ENCODE measurements around the gene DSCAM.
A peak's percentile ranks its signal among the peaks of the same experiment; 100 is the strongest.

The DSCAM gene

DNA sequence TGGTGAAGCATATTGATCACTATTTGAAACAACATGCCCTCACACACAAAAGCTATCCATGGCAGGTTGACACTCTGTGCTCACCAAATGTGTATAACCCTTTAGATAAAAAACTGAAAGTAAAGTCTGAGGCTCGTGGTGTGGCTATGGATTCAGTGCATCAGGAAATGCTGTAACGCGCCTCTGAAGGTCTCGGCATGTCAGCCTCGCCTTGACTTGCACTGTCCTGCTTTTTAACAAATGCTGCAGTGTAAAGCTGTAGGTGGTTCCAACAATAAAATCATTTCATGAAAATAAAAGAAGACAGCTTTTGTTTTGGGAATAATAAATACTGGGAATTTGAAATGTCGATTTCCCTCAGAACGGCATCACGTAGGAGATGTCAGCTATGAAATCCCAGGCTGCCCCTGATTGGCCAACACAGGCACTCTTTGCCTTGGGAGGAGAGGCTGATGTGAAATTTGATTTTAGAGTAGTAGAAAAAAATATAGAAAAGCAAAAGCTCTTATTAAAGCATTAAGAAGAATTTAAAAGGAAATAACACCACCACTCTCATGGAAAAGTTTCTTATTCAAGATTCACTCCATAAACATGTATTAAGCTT is 168.2 kb downstream of the DSCAM start:
- intact Hi-C loops (cut with DNase I), result no loop called here
- no peak for DNase-seq

DNA sequence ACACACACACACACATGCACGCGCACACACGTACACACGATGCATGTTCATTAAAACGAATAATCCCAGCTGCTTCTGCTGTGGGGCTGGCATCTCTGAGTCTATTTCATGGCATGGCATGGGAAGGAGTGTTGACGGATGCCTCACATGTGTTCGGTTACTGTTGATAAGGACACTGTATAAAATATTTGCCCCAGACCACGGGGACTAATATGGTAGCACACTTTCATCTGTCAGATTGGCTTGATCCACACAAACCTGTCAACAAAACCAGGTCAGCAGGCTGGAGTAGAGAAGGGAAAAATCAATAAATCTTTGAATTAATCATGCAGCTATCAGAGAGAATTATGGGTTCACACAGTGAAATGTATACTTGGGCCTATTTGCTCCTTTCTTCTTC is 171.9 kb downstream of the DSCAM start:
- DNase-seq, result no peak
- intact Hi-C loops (cut with DNase I), result no loop called here

DNA sequence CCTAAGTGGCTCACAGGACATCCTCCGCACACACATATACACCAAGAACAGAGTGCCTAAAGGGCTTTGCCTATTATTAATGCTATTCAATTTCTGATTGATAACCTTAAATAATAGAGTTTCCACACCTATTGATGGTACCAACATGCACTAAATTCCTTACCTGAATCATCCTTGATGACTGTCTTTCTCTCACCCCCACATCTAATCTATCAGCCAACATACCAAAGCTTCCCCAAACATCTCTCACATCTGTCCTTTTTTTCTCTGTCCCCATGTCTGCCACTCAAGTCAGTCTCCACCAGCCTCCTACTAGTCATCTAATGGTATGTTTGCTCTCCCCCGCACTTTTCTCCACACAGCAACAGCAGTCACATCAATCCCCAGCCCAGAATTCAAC is 174.4 kb downstream of the DSCAM start:
- no peak for DNase-seq
- intact Hi-C loops (cut with DNase I), result no loop called here

DNA sequence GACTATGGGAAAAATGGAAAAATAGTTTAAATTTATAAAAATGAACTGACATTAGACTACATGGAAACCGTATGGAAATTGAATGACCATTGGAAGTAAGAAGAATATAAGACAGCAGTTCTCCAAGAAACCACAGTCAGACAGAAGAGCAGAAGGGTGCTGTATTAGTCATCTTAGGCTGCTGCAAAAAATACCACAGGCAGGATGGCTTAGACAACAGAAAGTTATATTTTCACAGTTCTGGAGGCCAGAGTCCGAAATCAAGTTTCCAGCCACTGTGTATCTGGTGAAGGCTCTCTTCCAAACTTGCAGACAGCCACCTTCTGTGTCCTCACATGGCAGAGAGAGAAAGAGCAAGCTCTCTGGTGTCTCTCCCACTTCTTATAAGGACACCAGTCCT is 175.2 kb downstream of the DSCAM start:
- intact Hi-C loops (cut with DNase I), result no loop called here
- DNase-seq, result no peak

DNA sequence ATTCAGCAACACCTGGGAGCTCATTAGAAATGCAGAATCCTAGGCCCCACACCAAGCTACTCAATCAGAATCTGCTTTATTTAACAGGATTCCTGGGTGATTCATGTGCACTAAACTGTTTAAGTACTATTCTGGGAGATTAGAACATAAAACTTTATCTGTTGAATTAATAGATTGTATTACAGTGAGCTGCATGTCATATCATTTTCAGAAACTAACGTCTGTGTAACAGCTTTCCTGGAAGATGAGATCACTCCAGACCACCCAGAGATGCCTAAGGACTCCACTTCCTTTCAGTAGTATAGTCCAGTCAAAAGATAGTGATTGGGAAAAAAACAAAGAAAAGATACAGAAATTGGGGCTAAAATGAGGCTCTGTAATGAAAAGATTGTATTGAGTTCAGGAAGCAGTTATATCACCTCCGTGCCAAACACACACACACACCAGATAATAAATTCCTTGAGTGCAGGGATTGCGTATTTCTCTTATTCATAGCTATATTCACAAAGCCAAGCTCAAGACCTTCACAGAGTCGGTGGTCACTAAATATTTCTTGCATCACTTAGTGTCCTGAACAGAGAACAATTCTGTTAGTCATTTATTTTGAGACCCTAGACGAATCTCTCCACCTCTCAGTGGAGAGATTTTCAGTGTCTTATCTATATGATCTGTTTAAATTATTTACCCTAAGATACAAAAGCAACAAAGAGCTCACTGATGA is 178.2 kb downstream of the DSCAM start:
- intact Hi-C loops (cut with DNase I), result no loop called here
- no peak for DNase-seq

DNA sequence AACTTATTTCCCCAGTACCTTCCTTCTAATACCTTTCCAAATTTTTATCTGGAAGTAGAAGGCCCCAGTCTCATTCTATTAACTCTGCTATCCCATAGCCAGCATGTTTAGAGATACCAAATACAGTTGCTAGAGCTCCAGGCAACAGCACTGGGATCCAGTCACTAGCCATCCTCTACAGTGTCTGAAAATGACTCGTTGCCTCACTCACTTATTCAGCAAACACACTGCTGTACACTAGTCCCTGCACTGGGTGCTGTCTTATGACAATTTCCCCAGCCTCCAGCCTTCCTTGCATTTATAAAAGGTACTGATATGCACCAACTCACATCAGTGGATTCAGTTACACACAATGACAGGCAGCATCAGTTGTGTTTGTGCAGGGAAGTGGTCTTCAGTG is 179.0 kb downstream of the DSCAM start:
- DNase-seq, result no peak

DNA sequence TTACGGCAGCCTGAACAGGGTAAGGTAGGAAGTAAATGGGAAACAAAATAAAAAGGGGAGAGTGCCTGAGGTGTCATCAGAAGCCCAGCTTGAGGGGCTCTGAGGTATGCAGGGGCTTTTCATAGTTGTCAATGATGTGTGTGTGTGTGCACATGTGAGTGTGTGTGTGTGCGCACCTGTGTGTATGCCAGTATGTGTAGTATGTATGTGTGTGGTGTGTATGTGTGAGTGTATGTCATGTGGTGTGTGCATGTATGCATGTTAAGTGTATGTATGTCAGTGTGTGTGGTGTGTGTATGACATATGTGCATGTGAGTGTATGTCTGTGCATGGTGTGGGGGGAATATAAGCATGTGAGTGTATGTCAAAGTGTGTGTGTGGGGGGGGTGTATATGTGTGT is 184.1 kb downstream of the DSCAM start:
- DNase-seq, result no peak
- intact Hi-C loops (cut with DNase I), result no loop called here

More for the DNA sequence above, 179.0 kb downstream of the DSCAM start:
- intact Hi-C loops (cut with DNase I), result no loop called here

DNA sequence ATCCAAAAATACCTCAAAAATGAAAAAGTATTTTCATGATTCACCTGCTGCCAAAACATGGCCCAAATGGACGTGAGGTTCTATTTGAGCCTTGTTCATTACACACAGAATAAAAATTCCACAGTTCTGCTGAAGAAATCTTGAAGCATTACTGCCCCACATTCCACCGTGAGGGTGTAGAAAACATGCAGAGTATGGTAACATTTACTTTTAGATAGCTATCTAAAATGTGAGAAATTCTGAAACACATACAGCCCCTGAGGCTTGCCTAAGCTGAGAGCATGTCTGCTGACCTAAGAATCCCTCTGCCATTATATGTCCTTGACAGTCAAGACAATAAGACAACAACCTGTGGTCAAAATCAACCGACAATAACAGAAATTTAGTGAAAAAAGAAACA is 186.5 kb downstream of the DSCAM start:
- intact Hi-C loops (cut with DNase I), result no loop called here
- DNase-seq, result no peak

DNA sequence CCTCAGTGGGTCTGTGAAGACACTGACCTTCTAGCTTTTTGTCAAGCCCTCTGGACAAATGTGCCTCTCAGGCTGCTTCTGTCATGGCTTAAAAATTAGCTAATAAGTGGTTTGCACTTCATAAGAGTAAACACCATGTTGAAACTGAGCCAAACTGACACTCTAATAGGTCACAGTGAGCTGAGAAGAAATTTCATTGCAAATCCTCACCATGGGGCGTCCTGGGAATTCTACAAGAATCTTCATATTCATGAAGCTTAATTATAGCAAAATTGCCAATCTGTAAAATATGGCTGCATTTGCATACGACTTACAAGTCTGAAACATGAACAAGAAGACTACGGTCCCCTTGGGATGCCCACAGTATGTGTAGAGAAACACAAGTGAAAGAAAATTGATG is 188.6 kb downstream of the DSCAM start:
- intact Hi-C loops (cut with DNase I), result no loop called here
- no peak for DNase-seq

DNA sequence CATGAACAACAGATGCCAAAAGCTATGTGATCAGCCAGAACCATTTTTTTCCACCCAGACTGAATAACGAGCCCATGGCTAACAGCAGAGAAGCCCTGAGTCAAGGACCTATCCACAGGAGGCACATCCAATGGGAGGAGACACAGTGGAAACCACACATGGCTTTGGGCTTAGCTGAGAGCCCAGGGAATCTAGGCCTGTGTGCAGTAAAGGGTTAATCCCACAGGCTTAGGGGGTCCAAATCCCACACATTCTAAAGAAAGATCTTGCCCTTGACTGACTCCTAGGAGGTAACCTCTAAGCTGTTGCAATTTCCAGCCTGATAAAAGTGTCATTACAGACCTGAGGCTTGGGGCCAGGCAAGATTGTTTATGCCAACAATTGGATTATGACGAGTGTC is 194.5 kb downstream of the DSCAM start:
- intact Hi-C loops (cut with DNase I), result no loop called here
- DNase-seq, result no peak

DNA sequence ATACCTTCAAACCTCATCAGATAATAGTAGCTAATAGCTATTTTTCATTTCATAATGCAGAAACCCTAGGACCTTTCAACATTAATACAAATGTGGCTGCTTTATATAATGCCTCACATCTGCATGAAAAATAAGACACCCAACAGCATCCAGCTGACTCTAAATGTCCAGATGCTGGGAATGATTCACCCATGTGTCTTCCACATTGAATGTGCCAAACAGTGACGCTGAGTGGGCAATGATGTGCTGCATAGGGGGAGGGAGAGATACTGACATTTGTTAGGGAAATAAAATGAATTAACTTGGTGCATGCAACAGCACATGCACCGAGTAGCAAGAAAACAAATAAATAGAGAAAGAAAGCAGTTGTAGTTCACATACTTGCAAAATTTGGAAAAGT is 199.3 kb downstream of the DSCAM start:
- DNase-seq, result no peak
- intact Hi-C loops (cut with DNase I), result no loop called here

DNA sequence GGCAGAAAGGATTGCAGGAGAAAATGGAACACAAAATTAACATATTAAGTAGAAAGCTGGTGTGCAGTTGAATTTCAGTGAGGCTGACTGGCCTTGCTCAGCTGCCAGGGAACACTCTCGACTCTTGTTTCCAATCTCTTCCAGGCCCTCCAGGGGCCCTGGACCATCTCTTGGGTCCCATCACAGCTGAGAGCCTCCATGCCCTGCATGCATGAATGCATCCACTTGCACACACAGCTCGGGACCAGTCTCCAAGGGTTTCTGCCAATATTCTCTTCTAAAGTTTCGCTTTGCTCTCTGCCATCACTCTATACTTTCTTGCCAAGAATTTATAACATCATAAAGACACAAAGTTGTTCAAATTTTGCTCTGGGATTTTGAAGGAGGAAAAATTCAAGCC is 200.3 kb downstream of the DSCAM start:
- intact Hi-C loops (cut with DNase I), result no loop called here
- no peak for DNase-seq

DNA sequence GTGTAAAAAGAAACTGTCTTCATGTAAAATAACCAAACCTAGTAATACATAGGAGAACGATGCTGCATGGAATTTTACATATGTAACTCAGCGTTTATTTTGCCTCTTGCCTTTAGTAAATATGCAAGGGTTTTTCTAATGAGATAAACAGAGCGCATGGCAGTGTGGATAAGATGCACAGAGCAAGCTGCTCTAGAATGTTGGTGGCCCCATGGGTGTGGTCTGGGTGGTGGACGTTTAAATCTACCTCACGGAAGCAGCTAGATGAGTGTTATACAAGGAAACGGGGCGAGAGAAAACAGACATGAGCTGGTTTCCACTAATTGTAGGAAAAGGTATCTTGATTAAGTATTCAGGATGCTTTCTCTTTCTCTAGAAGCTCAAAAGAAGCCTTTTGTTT is 205.9 kb downstream of the DSCAM start:
- intact Hi-C loops (cut with DNase I), result no loop called here
- DNase-seq, result no peak

DNA sequence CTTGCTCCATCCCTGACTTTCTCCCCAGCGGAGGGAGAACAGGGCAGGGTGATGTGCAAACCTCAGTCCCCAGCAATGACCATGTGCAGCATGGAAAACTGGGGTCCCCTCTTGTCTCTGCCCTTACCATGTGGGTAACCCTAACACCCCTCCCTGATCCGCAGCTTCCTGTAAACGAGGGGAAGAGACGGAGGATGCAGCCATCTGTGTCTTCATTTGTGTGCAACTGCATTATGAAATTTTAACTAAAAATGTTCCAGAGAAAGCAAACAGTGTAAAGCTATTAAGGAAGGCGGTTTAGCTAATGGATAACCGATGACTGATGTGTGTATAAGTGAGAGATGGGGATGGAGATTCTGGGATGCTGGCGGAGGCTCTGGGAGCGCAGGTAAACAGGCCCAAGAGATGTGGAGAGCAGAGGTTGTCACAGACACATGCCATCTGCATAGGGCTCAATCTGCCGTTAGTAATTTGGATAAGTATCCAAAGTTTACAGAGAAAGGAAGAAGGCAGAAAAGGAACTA is 206.6 kb downstream of the DSCAM start:
- intact Hi-C loops (cut with DNase I), result no loop called here
- DNase-seq, result no peak

DNA sequence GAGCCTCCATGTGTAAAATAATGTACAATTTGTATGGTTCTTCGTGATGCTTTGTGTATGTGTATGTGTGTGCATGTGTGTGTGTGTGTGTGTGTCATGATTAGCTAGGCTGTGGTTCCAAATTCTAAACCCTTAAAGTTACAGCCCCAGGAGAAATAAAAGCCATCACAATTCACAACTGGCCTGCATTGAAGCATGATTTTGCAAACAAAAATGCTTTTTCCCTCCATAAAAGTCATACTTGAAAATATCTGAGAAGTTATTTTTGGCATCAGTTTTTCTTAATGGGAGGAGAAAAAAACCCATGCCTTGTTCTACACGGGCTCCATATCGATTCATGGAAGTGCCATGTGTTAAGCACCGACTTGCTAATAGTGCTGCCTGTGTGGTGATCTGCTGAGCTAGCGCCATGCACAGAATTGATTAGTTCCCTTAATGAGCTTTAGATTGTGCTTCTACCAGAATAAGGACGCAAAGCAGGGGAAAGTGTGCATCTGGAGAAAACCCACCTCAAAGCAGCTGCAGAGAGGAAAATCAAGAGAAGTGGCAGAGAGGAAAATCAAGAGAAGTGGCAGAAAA is 207.3 kb downstream of the DSCAM start:
- intact Hi-C loops (cut with DNase I), result no loop called here
- DNase-seq, result no peak

DNA sequence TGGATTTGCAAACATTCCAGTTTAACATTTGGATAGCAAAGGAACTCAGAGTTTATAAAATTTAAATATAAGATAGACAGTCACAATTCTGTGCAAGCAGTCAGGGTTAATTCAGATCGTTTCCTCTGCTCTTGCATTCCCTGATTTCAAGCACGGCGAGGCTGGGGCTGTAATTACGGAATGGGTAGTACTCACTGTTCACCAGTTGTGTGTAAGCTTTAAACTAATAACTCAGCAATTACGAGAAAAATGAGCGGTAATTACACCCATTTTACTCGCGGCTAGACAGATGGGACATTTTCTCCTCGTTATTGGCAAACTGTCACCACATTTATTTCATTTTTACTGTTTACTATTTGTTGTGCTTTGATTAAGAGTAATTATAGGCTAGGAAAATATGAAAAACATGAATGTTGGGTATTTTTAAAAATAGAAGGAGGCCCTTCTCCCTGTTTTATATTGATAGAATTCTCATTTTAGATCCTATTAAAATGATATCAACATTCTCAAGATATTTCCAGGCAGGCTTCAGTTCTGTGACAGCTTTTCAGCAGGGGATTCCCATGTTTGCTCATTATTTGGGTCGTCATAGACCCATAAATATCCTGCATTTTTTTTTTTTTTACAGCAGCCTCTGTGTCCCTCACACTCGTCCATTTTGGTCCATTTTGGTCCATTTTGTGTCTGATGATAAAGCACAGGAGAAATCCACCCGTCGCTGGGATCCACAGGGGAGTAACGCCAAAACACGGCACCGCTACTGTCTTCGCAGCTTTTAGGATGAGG is 208.3 kb downstream of the DSCAM start:
- DNase-seq, result no peak
- intact Hi-C loops (cut with DNase I), result no loop called here

DNA sequence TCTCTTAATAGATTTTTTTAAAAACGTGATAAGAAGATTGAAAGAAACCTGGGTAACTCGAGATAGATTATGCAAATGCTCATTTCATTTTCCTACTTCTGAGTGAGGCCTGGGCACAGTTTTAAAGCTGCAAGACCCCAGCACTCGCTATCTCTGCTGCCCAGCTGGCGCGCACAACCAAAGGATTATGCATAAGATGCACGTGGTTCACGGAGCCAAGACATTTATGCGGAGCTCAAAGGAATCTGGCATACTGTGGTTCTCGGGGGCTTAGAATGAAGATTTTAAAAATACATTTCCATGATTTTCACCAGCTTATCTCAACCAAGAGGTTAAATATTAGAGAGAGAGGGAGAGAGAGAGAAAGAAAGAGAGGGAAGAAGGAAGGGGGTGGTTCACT is 210.9 kb downstream of the DSCAM start:
- no peak for DNase-seq
- intact Hi-C loops (cut with DNase I), result no loop called here

DNA sequence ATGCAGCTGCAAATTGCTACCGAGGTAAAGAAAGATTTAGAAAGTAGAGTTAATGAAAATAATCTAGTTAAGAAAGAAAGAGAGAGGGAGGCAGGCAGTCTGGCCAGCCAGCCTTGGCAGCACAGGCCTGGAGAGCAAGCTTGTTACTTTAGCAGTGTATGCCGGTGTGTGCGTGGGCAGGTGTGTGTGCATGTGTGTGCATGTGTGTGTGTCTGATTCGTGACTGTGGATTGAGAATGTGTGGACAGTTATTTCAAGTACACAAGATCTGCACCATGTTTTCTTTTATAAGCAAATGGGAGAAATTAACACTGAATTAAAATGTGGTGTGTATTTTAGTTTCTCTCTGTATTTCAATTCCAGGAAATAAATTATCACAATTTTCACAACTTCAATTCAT is 211.6 kb downstream of the DSCAM start:
- intact Hi-C loops (cut with DNase I), result no loop called here
- peak in 8 of 10 donors; percentile 37 to 93 (median 64) for DNase-seq

DNA sequence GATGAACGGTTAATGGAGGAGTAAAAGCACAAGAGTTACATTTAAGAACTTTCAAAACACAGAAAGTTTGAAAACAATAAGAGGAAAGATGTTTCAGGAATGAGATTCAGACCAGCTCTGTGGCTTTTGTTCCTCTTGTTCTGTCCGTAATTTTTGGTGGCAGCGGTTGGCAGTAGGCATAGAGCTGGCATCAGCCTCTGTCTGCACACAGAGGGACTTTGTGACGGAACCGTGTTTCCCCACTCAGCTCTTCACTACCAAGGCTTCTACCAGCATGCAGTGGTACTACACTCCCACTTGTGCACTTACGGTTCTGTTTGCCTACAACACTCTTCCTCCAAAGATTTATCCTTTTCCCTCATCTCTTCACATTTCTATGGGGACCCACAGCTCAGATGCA is 212.8 kb downstream of the DSCAM start:
- DNase-seq, result peak in 1 of 10 donors; percentile 37
- intact Hi-C loops (cut with DNase I), result no loop called here

DNA sequence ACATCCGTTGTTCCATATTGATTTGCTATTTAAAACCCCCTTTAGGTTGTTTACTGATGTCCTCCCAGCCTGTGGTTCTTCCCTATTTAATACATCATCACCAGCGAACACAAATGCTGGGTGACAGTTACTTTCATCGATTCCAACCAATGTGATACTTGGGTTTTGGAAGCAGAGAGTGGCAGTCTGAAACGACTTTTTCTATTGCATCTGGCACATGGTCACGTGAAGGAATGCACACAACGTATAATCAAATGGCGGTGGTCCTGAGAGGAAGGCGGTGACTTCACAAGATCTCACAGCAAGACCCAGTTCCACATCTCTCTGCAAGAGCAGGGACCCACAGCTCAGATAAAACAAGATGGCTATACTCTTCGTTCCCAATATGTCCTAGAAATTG is 213.9 kb downstream of the DSCAM start:
- DNase-seq, result no peak
- intact Hi-C loops (cut with DNase I), result no loop called here

DNA sequence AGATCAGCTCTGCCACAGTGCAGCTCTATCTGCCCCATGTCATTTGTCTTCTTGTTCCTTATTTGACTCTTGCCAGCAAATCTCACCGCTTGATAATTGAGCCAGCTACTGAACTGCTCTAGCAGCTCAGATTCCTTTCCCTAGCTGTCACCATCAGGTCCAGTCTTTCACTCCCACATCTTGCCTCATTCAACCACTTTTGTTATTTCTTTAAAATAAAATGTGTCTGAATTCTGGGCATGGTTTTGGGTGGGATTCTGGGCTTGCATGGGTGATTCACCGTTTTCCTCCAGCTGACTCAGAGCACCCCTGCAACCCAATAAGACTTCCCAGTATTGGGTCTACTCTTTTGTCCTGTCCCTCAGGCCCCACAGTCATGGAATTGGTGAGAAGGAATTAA is 215.7 kb downstream of the DSCAM start:
- DNase-seq, result no peak
- intact Hi-C loops (cut with DNase I), result no loop called here
